Endometrial microvascular endothelial cells (primary cell): ENCODE measurements around the gene PLA2G4E. TPM values are rescaled to one million over a fixed set of nuclear protein-coding genes. Genes with fewer than 3 reads are reported as not detected.

Experiments
- in situ Hi-C: cut with HindIII; loops from 2 replicates; pipeline ENCODE4 v1.10.0; 2017; ENCODE audit warnings: low sequenced_read_pairs, low pct_unique_long_range_greater_than_20kb; ENCODE audit errors: inconsistent ontology term
- total RNA-seq: library from RNA; depleted of rRNA; stranded (reverse); fragments of >200 nt; gene quantifications from one replicate; pipeline ENCODE4 v1.2.3, GENCODE V29; 2015; ENCODE audit errors: inconsistent ontology term

The PLA2G4E gene, protein sequence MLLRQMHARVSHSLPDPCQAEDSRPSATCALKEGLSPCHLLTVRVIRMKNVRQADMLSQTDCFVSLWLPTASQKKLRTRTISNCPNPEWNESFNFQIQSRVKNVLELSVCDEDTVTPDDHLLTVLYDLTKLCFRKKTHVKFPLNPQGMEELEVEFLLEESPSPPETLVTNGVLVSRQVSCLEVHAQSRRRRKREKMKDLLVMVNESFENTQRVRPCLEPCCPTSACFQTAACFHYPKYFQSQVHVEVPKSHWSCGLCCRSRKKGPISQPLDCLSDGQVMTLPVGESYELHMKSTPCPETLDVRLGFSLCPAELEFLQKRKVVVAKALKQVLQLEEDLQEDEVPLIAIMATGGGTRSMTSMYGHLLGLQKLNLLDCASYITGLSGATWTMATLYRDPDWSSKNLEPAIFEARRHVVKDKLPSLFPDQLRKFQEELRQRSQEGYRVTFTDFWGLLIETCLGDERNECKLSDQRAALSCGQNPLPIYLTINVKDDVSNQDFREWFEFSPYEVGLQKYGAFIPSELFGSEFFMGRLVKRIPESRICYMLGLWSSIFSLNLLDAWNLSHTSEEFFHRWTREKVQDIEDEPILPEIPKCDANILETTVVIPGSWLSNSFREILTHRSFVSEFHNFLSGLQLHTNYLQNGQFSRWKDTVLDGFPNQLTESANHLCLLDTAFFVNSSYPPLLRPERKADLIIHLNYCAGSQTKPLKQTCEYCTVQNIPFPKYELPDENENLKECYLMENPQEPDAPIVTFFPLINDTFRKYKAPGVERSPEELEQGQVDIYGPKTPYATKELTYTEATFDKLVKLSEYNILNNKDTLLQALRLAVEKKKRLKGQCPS
- not detected for total RNA-seq

GRCh38 chr15:42020713-42021273 lies at the start of gene PLA2G4E:
PLA2G4E (minus strand) TSS chr15:42021042; CDS start chr15:42021030, 12 bp downstream.
- in situ Hi-C loops: no loop called here

DNA sequence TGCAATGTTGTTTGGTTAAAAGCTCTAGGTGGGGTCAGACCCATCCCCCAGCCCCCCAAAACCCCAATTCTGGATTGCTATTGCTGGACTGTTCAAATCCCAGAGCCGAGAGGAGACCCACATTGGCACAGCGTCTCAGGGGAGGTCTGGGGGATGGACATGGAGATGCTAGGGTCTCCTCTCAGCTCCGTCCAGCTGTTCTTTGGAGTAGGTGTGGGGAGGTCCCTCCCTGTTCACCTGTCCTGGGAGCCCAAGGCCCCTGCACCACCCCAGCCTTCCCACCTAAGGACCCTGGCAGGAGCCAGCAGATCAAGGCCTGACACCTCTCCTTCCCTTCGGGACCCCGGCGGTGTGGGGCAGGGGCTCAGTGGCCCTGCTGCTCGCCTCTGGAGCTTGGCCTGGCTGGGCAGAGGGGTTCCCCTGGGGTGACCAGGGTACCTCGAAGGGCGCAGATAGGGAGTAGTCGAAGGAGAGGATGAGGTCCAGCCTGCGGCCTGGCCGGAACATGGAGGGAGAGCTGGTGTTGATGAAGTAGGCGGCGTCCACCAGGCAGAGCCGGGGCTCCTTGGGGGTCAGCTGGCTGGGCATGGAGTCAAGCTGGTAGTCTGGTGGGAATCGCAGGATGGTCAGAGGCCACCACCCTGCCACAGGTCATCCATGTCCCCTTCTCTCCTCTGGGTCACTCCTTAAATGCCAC lies 49.6 kb upstream of the PLA2G4E start:
- in situ Hi-C loops: no loop called here

DNA sequence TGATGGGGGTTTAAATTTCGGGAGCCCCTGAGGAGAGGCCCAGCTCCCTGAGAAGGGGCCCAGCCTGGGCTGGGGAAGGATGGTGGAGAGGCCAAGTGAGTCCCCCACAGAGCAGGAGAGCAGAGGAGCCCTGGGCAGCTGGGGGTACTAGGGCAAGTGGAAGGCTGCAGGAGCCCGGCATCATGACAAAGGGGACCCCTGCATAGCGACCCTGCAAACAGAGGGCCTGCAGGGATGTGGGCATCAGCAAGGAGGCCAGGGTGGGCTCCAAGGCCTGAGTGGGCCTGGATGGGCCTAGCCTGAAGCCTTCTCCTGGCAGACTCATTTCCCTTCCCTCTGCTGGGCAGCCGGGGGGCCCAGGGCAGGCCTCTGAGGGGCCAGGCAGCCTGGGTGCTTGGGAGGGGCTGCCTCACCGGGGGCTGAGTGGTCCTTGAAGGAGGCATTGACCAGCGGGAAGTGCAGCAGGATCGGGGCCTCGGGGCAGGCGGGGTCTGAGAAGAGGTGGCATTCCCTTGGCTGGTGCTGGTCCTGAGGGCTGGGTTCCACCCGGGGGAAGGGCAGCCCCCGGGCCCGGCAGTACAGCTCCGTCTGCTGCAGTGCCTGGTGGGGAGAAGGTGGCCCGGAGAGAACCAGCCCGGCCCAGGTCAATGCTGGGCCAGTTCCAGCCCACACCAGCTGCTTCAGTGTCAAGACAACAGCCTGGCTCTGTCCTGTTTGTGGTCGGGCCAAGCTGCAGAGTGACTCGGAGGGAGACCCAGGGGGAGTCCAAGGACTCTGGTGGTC lies 48.8 kb upstream of the PLA2G4E start:
- in situ Hi-C loops: no loop called here

DNA sequence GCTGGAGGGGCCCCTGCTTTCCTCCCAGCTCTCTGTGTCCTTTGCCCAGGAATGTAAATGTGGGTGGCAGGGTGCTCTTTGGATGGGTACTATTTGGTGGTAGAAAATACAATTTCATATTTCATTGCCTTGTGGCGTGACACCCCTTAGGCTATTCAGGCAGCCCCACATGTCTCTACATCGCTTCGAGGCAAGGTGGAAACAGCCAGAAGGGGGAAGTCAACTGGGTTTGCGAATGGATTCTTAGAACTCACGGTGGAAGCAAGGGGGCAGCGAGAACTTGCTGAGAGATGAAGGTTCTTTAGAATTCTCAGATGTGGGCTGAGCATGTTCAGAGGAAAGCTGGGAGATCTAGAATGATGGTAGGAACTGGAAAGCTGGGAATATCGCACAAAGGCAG lies 48.2 kb upstream of the PLA2G4E start:
- in situ Hi-C loops: no loop called here

GRCh38 chr15:42068601-42069000 lies 47.8 kb upstream of the PLA2G4E start:
- in situ Hi-C loops: no loop called here

DNA sequence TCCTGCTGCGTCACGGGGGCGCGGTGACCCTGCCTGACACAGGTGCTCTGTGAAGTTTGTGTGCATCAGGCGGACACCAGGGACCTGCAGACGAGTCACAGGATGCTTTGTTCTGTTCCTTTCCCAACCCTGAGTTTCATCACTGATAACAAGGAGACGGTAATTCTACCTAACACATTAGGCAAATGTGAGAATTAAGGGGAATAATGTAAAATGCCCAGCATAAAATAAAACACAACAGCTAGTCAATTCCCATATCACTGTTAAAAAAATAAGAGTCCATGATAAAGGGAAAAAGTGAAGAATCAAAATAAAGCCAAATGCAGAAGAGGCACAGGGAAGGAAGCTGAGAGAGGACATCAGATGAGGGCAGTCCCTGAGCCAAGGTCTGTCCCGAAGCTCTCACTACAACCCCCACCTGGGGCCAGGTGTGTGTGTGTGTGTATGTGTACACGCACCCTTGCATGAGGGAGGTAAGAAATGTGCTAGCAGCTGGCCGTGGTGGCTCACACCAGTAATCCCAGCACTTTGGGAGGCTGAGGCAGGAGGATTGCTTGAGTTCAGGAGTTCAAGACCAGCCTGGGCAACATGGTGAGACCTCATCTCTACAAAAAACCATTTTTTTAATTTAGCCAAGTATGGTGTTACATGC lies 46.0 kb upstream of the PLA2G4E start:
- in situ Hi-C loops: no loop called here

DNA sequence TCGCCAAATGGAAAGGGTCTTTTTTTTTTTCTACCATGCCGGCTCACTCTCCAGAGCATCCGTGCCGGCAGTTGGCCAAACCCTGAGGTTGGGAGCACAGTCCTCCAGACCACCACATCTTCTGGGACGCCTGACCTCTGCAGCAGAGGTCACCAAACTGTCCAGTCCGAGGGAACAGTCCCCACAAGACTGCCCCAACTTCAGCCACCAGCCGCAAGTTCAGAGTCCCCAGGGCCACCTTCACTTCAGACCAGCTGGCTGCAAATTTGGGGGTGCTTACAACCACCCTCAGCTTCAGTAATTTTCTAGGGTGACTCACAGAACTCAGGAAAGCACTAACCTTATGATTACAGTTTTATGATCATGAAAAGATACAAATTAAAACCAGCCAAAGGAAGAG lies 44.6 kb upstream of the PLA2G4E start:
- in situ Hi-C loops: no loop called here

- in situ Hi-C loops: no loop called here
Observed at GRCh38 chr15:42065033-42065432, 44.2 kb upstream of the PLA2G4E start.

GRCh38 chr15:42064271-42064670 lies 43.4 kb upstream of the PLA2G4E start:
- in situ Hi-C loops: no loop called here

DNA sequence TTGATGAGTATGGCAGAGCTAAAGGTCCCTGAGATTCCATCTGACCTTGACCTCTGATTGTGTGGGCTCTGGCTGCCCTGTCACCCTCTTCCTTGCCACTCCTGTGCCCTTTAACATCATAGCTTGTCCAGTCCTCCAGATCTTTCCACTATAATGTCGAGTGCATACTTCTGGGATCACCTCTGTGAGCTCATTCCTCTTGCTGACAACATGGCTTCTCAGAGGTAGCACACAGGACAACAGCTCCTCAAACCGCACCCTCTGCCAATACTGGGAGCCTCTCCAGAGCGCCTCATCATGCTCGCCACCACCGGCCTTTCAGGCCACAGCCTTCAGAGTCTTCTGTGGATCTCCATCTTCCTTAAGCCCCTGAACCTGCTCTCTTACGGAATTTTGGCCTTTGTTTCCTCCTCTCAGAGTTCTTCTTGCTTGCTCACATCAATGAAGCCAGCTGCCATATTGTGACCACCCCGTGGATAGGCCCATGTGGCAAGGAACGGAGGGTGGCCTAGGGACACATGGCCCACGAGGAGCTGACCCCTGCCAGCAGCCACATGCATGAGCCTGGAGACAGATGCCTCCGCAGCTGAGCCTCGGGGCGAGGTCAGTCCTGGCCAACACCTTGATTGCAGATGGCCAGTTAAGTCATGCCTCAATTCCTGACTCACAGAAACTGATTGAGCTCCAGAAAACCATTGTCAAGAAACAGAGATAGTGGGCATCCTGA lies 42.4 kb upstream of the PLA2G4E start:
- in situ Hi-C loops: no loop called here

DNA sequence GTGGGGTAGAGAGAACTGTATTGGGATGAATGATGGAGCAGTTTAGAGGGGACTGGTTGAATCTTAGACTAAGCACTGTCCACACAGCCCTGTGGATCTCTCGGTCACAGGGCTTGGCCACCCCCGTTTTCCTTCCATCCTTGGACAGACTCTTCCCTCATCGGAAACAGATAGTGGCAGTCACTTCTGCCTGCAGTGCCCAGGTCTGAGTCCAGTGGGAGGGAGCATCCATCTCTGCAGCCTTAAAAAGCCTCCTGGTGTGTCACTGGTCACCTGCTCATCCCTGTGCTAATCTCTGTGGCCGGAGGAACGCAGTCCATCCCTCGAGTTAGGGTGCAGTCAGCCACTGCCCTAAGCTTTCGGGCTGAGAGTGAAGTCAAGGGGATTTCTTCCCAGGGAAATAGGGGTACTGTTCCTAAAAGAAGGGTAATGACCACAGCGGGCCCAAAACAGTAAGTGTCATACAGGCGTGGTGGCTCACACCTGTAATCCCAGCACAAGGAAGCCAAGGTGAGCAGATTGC lies 41.5 kb upstream of the PLA2G4E start:
- in situ Hi-C loops: no loop called here

DNA sequence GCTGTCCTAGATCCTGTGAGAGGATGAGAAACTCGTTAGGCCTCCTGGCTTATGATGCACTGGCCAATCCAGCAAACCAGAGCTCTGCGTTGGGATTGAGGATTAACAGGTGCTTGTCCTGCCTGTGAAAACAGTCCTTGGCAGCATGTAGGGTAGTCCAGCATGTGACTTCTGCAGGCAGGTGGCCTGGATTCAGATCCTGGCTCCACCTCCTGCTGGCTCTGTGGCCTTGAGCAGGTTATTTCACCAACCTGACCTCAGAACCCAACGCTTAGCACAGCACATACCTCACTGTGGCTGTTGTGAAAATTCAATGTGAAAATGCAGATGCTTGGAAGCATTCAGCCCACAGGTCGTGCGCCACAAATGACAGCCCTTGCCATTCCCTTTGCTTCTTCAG lies 40.0 kb upstream of the PLA2G4E start:
- in situ Hi-C loops: no loop called here

DNA sequence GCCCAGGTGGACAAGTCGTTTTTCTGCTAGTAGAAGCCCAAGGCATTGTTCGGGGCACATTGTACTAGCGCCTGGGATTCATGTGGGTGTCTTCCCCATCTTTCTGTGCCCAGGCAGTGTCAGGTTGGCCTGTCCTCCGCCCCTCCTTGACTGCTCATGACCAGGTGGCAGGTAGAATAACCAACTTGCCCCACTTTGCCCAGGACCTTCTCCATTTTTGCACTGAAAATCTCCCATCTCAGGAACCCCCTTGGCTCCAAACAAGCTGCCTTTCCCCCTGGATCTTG lies 39.6 kb upstream of the PLA2G4E start:
- in situ Hi-C loops: no loop called here

DNA sequence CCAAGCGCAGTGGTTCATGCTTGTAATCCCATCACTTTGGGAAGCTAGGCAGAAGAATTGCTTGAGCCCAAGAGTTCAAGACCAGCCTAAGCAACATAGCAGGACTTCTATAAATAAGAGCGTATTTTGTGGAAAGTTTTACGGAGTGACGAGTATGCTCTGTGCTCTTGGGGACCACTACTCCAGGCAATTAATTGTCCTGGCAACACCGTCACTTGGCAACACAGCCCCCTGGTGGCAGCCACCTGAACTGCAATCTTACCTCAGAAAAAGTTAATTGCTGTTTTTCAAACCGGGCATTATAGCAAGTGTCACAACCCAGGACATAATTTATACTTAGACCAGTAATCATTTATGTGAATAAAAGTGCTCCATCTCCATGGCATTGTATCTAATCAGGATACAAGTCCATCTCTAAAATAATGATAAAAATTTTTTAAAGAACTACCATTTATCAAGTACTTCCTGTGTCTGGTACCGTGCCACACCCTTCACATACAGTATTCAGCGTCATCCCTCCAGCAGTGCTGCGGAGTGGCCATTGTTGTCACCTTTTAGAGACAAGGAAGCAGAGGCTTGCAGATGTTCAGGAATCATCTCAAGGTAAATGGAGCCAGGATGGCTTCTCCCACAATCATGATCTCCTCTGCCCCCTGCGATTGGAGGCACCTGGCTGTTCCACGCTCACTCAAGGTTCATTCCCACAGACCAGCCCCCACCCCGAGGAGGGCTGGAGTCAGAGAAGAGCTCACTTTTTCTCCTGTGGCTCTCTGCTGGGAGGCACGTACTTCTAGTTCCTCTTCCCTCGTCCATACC lies 39.0 kb upstream of the PLA2G4E start:
- in situ Hi-C loops: no loop called here

- in situ Hi-C loops: no loop called here
Observed at GRCh38 chr15:42058791-42059190, 37.9 kb upstream of the PLA2G4E start.

GRCh38 chr15:42057799-42058646 lies 37.2 kb upstream of the PLA2G4E start:
- in situ Hi-C loops: no loop called here
